ENCODE measurements around the gene ITGA7. TPM values are rescaled to one million over a fixed set of nuclear protein-coding genes. Genes with fewer than 3 reads are reported as not detected.

ITGA7 gene
- total RNA-seq, 8 experiments from 2014 or later = 0.92 to 26.2 (median 12.3) TPM

DNA sequence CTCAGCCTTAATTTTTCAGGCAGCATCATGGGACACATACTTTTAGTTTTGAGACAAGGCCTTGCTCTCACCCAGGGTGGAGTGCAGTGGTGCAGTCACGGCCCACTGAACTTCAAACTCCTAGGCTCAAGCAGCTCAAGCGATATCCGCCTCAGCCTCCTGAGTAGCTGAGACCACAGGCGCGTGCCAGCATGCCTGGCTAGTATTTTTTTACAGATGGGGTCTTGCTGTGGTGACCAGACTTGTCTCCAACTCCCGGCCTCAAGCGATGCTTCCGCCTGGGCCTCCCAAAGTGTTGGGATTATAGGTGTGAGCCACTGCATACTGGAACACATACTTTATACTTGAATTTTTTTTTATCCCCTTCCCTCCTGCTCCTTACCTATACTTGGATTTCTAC lies 15.2 kb upstream of the ITGA7 start:
- H3K27ac ChIP-seq = no peak overlapping the region
- 98 to 100% (median 100%) methylated on average over 1 to 6 of the region's 8 CpGs; no CpG with 5 or more reads in 4 of the 10 experiments for WGBS, 10 experiments

DNA sequence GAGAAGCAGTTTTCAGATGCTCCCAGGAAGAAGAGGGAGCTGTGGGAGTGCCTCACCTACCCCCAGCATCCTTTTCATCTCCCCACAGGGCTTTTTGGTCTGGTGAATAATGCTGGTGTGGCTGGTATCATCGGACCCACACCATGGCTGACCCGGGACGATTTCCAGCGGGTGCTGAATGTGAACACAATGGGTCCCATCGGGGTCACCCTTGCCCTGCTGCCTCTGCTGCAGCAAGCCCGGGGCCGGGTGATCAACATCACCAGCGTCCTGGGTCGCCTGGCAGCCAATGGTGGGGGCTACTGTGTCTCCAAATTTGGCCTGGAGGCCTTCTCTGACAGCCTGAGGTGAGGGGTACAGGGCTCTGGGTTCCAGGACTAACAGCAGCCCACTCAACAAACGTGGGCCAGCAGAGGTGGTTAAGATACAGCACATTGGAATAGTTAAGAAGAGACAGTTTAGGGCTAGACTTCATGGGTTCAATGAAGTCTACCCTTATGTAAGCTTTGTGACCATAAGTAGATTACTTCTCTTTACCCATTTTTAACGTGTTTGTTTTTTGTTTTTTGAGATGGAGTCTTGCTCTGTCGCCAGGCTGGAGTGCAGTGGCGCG lies 14.0 kb upstream of the ITGA7 start:
- 50 to 86% (median 78%) methylated on average over 1 to 7 of the region's 14 CpGs; no CpG with 5 or more reads in 5 of the 10 experiments for WGBS, 10 experiments
- in situ Hi-C loops (cut with MboI; ENCODE audit: low pct_unique_long_range_greater_than_20kb in 2 of 9, low sequenced_read_pairs in 9 of 9, unreplicated experiment in 9 of 9) = no loop called here
- Histone ChIP-seq H3K4me1 (replicated peaks in 1 of 2) (peaks cover 0 to 6% of the 10 kb centered on the region in 2 donors), H3K27ac (no peak overlapping the region), H3K4me3 (no peak overlapping the region)
- ATAC-seq (replicated peaks in 6 of 8) = peak in 4 of 8 experiments; percentile 0 to 1 (median 0)

More for the DNA sequence above, 15.2 kb upstream of the ITGA7 start:
- ATAC-seq (replicated peaks in 6 of 8) = no peak
- in situ Hi-C loops (cut with MboI; ENCODE audit: low pct_unique_long_range_greater_than_20kb in 2 of 9, low sequenced_read_pairs in 9 of 9, unreplicated experiment in 9 of 9) = no loop called here
- H3K4me1 ChIP-seq (replicated peaks in 1 of 2) = peaks cover 6% of the 10 kb centered on the region in 2 donors
- H3K4me3 ChIP-seq = no peak overlapping the region

DNA sequence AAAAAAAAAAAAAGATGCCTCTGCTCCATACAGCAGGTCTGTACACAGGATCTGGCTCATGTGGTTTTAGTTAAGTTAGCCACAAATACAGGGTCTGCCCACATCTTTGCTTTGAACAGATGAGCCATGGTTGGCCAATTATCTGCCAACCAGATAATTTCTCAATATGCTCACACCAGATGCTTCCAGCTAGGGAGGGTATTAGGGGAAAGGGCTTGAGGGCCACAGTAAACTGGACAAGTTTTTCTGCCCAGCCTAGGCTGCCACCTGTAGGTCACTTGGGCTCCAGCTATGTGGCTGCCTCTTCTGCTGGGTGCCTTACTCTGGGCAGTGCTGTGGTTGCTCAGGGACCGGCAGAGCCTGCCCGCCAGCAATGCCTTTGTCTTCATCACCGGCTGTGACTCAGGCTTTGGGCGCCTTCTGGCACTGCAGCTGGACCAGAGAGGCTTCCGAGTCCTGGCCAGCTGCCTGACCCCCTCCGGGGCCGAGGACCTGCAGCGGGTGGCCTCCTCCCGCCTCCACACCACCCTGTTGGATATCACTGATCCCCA lies 13.3 kb upstream of the ITGA7 start:
- no peak overlapping the region for H3K27ac ChIP-seq
- WGBS, 10 experiments = 0 to 68% methylated on average over 3 to 4 of the region's 9 CpGs; no CpG with 5 or more reads in 8 of the 10 experiments
- no peak overlapping the region for H3K4me3 ChIP-seq
- peaks cover 0 to 9% of the 10 kb centered on the region in 2 donors for H3K4me1 ChIP-seq (replicated peaks in 1 of 2)
- ATAC-seq (replicated peaks in 6 of 8) = peak; percentile 29 to 62 (median 41)
- in situ Hi-C loops (cut with MboI; ENCODE audit: low pct_unique_long_range_greater_than_20kb in 2 of 9, low sequenced_read_pairs in 9 of 9, unreplicated experiment in 9 of 9) = no loop called here

DNA sequence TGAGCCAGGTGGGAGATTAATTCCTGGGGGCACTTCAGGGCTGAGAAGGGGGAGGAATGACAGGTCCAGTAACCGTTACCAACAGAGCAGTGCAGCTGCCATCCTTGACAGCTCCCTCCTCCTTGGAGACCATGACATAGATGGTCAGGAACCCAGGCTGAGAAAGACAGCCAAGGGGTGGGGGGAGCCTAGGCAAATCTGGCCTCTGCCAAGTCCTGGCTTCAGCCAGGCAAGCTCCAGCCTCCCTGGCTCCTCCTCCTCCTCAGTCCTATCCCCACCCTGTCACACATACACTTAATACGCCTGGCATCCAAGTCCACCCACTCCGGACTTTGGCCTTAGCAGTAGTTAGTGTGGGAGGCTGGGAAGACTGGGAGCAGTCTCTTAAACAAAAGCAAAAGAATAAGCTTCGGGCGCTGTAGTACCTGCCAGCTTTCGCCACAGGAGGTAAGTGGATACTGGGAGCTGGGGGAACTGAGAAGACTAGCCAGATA lies 12.4 kb upstream of the ITGA7 start, which contains the start of gene RDH5:
TSS of gene RDH5 (plus strand) at position 323 of the 494 bp plus-strand sequence. CDS start 792 bp downstream, outside the sequence.
- Histone ChIP-seq H3K4me1 (replicated peaks in 1 of 2) (peaks cover 0 to 9% of the 10 kb centered on the region in 2 donors), H3K27ac (no peak within 1 kb of the TSS), H3K4me3 (no peak within 1 kb of the TSS)
- WGBS, 10 experiments = 67 to 100% (median 94%) methylated on average over 1 to 4 of the region's 6 CpGs; no CpG with 5 or more reads in 6 of the 10 experiments
- in situ Hi-C loops (cut with MboI; ENCODE audit: low pct_unique_long_range_greater_than_20kb in 2 of 9, low sequenced_read_pairs in 9 of 9, unreplicated experiment in 9 of 9) = no loop called here
- ATAC-seq (replicated peaks in 6 of 8) = peak in 2 of 8 experiments; percentile 7 to 30

DNA sequence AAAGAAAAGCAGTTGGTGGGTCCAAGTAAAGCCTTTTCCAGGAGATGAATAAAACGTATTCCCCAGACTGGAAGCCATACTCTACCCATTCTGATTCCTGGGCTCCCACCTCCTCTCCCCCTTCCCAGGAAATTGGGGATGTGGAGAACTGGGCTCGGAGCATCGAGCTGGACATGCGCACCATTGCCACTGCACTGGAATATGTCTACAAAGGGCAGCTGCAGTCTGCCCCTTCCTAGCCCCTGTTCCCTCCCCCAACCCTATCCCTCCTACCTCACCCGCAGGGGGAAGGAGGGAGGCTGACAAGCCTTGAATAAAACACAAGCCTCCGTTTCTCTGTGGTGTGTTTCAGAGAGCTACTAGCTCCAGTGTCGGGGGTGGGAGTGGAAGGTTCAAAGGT lies 11.7 kb upstream of the ITGA7 start:
- Histone ChIP-seq H3K4me1 (replicated peaks in 1 of 2) (peaks cover 0 to 9% of the 10 kb centered on the region in 2 donors), H3K4me3 (no peak overlapping the region), H3K27ac (no peak overlapping the region)
- WGBS, 10 experiments = 67 to 92% (median 80%) methylated on average over 1 to 4 of the region's 7 CpGs; no CpG with 5 or more reads in 7 of the 10 experiments
- in situ Hi-C loops (cut with MboI; ENCODE audit: low pct_unique_long_range_greater_than_20kb in 2 of 9, low sequenced_read_pairs in 9 of 9, unreplicated experiment in 9 of 9) = no loop called here
- ATAC-seq (replicated peaks in 6 of 8) = no peak

DNA sequence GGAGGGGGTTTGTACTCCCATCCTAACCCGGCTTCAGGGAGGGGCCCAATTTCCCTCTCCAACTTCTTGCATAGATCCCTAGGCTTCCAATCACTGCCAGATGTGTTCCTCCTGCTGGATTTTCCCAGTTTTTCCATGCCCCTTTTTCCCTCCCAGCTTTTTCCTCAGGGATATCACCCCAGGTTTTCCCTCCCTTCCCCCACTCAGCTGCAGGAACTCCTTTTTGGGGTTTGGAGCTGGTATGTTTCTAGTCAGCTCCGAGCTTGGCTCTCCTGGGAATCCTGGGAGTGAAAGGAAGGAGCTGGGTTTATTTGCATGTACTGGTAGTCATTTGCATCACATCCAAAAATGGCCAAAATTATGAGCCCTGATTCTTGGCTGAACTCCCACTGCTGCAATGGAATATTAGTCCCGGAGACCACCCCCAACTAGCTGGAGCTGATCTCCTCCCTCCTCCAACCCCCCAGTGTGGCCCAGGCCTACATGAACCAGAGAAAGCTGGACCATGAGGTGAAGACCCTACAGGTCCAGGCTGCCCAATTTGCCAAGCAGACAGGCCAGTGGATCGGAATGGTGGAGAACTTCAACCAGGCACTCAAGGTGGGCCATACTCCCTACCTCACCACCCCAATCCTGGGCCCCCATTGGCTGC lies 11.0 kb upstream of the ITGA7 start:
- Histone ChIP-seq H3K4me3 (no peak overlapping the region), H3K4me1 (replicated peaks in 1 of 2) (peaks cover 0 to 9% of the 10 kb centered on the region in 2 donors), H3K27ac (no peak overlapping the region)
- in situ Hi-C loops (cut with MboI; ENCODE audit: low pct_unique_long_range_greater_than_20kb in 2 of 9, low sequenced_read_pairs in 9 of 9, unreplicated experiment in 9 of 9) = no loop called here
- 0 to 100% (median 74%) methylated on average over 1 to 3 of the region's 4 CpGs; no CpG with 5 or more reads in 4 of the 10 experiments for WGBS, 10 experiments
- no peak for ATAC-seq (replicated peaks in 6 of 8)

DNA sequence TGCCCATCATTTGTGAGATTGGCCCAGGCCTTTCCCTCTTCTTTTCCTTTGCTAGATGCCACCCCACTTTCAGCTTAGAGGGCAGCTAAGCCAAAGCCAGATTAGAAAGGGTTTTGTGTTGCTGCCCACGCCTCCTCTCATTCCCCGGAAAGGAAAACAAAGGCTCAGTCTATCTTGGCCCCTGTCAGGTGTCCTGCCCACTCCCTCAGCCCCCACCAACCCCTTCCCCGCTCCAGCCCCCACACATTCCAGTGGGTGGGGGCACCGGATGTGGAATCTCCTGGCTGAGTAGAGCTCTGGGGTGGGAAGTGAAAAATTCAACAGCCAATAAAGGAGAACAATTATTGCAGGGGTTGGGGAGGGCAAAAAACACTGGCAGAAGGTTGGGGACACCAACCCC lies 10.3 kb upstream of the ITGA7 start:
- ATAC-seq (replicated peaks in 6 of 8) = no peak
- H3K4me1 ChIP-seq (replicated peaks in 1 of 2) = peaks cover 0 to 9% of the 10 kb centered on the region in 2 donors
- in situ Hi-C loops (cut with MboI; ENCODE audit: low pct_unique_long_range_greater_than_20kb in 2 of 9, low sequenced_read_pairs in 9 of 9, unreplicated experiment in 9 of 9) = no loop called here
- no peak overlapping the region for H3K27ac ChIP-seq
- 51% methylated on average over 2 of the region's 4 CpGs; no CpG with 5 or more reads in 9 of the 10 experiments for WGBS, 10 experiments
- H3K4me3 ChIP-seq = no peak overlapping the region

DNA sequence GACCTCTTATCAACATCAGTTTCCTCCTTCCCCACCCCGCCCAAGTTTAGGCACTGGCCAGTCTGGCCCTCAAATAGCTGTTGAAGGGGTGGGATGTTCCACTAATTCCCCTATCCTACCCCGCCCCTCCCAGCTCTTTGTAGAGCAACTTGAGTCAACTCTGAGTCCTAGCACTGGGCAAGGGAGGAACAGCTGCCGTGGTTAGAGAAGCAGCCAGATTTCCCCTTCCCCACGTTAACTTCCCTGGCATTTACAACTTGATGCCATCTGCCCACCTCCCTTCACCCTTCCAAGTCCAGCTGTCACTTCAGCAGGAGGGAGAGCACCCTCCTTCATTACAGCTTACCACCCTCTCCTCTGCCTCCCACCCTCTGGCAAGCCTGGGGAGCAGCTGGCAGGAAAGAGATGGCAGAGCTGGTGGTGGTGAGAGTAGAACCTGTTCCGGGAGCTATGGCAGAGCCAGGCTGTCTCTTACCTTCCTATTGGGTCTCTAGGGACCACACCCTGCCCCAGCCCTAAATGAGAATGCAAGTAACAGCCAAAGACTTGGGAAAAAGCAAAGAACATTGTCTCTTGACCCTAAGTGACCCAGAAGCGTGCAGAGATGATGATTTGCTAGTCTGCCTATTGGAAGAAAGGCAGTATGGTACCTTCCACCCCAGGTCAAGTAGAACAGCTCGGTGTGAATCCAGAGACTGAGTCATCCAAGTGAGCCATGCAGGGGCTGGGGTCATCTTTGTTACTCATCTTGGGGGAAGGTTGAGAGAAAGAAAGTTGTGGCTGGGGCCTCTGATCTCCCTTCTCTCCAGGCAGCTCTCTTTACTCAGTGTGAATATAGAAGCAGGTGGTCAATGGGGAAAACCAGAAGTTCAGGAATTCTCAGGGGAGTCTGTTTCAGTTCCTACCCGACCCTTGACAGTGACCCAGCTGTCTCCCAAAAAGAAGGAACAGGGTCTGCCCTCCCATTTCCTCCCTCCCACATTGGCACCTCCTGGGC lies 9.6 kb upstream of the ITGA7 start:
- no peak overlapping the region for H3K27ac ChIP-seq
- in situ Hi-C loops (cut with MboI; ENCODE audit: low pct_unique_long_range_greater_than_20kb in 2 of 9, low sequenced_read_pairs in 9 of 9, unreplicated experiment in 9 of 9) = no loop called here
- peaks cover 0 to 9% of the 10 kb centered on the region in 2 donors for H3K4me1 ChIP-seq (replicated peaks in 1 of 2)
- ATAC-seq (replicated peaks in 6 of 8) = no peak
- 0 to 100% (median 37%) methylated on average over 1 to 4 of the region's 8 CpGs for WGBS, 10 experiments
- H3K4me3 ChIP-seq = peak overlapping the region in 3 of 5 donors; percentile 68 to 96 (median 84)

DNA sequence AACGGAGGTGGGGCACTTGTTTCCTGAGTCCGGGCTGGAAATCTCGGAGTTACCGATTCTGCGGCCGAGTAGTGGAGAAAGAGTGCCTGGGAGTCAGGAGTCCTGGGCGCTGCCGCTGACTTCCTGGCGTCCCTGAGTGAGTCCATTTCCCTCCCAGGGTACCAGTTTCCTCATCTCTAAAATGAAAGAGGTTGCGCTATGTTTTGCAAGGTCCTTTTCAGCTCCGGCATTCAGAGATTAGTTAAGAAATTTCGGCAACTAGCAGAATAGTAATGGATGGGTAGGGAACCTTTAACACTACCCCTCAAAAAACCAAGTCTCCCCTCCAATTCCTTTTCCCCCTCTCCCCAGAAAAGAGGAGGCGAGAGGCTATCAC lies 8.9 kb upstream of the ITGA7 start:
- in situ Hi-C loops (cut with MboI; ENCODE audit: low pct_unique_long_range_greater_than_20kb in 2 of 9, low sequenced_read_pairs in 9 of 9, unreplicated experiment in 9 of 9) = no loop called here
- Histone ChIP-seq H3K27ac (no peak overlapping the region), H3K4me3 (peak overlapping the region; percentile 50 to 100 (median 84)), H3K4me1 (replicated peaks in 1 of 2) (peaks cover 0 to 9% of the 10 kb centered on the region in 2 donors)
- WGBS, 10 experiments = 0 to 20% (median 0%) methylated on average over 1 to 5 of the region's 13 CpGs; no CpG with 5 or more reads in 3 of the 10 experiments
- peak in 2 of 8 experiments; percentile 1 to 3 for ATAC-seq (replicated peaks in 6 of 8)

DNA sequence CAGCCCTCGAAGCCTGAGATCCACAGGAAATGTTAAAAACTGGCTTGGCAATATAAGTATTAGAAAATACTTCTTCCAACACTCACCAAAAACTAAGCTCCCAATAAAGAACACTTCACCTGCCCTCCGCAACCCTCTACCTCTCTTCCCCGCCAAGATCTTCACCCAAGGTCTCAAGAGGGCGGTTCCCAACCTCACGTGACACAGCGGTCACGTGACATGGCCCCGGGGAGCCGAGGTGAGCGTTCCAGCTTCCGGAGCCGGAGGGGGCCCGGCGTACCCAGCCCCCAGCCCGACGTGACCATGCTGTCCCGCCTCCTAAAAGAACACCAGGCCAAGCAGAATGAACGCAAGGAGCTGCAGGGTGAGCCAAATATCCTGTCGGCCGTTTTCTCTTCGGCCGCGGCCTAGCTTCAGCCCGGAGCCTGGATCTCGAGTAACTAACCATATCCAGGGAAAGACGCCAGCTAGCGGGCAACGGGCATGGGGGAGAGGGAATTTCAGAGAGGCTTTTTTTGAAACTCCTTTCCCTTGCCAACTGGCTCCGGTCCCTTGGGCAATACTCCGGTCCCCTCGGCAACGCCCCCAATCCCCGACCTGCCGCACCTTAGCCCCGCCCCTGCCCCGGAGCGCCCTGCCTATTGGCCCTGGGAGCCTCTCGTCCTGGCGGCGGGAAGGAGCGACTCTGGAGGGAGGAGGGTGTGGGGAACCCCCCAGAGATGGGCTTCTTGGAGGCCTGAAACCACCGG lies 8.3 kb upstream of the ITGA7 start, which contains the start of gene BLOC1S1:
TSS of gene BLOC1S1 (plus strand) at position 214 of the 749 bp plus-strand sequence. CDS start at position 220, 6 bp downstream.
- in situ Hi-C loops (cut with MboI; ENCODE audit: low pct_unique_long_range_greater_than_20kb in 2 of 9, low sequenced_read_pairs in 9 of 9, unreplicated experiment in 9 of 9) = no loop called here
- Histone ChIP-seq H3K4me1 (replicated peaks in 1 of 2) (peaks cover 0 to 9% of the 10 kb centered on the region in 2 donors), H3K27ac (peak within 1 kb of the TSS; percentile 44 to 54), H3K4me3 (peak within 1 kb of the TSS; percentile 50 to 100 (median 84))
- WGBS, 10 experiments = 0 to 17% (median 1%) methylated on average over 1 to 11 of the region's 42 CpGs; no CpG with 5 or more reads in 3 of the 10 experiments
- peak; percentile 35 to 92 (median 88) for ATAC-seq (replicated peaks in 6 of 8)

DNA sequence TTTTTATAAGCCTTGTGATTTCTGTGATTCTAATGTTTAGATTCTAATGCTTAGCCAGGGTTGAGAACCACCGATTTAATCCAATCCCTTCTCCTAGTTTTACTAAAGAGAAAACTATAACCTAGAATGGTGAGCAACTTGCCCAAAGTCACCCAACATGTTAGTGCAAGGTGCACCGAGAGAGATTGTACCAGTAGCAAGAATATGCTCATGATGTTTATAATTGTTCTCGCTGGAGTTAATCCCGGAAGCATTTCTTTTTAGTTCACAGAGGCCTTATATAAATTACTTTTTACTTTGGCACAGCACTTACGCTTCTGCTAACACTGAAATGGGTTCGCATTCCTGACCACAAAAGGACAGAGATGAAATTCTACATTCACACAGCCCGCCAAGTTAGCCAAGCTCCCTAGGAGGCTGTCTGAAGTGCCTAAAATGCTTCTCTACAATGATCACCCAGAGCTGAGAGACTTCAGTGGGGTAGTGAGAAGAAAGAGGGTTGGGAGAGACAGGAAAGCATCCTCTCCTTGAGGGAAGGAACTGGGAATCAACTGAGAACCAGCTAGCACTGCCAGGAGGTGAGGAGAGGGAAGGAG lies 7.6 kb upstream of the ITGA7 start:
- peak overlapping the region; percentile 50 to 100 (median 84) for H3K4me3 ChIP-seq
- no peak for ATAC-seq (replicated peaks in 6 of 8)
- H3K27ac ChIP-seq = no peak overlapping the region
- peaks cover 0 to 9% of the 10 kb centered on the region in 2 donors for H3K4me1 ChIP-seq (replicated peaks in 1 of 2)
- WGBS, 10 experiments = 50 to 96% (median 77%) methylated on average over 1 to 7 of the region's 7 CpGs
- in situ Hi-C loops (cut with MboI; ENCODE audit: low pct_unique_long_range_greater_than_20kb in 2 of 9, low sequenced_read_pairs in 9 of 9, unreplicated experiment in 9 of 9) = no loop called here
